Measurements from ENCODE around the gene CD4.

Gene CD4

DNA sequence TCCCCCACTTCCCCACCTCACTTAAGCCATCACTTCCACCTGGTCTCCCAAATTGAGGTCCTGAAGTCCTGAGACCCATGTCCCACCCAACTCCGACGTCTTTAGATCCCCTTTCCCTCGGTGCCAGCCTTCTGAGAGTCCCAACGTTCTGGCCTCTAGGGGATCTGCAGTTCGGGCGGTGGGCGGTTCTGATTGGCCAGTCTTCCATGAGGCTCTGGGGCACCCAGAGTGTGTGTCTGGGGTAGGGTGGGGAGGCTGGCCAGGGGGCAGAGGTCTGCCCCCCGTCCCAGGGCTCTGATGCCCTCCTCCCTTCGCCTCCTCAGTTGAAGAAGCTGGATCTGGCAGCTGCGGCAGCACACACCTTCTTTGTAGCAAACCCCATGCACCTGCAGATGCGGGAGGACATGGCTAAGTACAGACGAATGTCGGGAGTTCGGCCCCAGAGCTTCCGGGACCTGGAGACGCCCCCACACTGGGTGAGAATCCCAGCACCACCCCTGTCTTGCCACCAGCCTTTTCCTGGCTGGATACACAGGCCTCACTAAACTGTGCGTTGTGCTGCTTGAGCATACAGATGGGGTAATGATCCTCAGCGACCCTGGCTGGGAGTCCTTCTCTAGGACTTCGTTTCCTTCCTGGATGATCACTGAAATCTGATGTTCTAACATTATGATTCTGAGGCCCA is 40.4 kb downstream of the CD4 start:
- DNase-seq: no peak

DNA sequence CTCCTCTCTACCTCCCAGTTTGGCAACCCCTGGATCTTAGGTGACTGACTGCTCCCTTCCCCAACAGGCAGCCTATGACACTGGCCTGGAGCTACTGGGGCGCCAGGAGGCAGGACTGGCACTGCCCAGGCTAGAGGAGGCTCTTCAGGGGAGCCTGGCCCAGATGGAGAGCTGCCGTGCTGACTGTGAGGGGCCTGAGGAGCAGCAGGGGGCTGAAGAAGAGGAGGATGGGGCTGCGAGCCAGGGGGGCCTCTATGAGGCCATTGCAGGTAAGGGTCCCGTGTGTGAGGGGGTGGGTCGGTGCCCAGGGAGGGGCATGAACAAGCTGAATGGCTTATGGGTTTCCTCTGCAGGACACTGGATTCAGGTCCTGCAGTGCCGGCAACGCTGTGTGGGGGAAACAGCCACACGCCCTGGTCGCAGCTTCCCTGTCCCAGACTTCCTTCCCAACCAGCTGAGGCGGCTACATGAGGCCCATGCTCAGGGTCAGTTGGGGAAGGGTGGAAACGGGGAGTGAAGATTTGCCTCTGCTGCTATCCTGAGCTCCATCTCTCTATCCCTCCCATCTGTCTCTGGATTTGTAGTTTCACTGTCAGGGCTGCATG is 41.1 kb downstream of the CD4 start:
- DNase-seq: no peak

DNA sequence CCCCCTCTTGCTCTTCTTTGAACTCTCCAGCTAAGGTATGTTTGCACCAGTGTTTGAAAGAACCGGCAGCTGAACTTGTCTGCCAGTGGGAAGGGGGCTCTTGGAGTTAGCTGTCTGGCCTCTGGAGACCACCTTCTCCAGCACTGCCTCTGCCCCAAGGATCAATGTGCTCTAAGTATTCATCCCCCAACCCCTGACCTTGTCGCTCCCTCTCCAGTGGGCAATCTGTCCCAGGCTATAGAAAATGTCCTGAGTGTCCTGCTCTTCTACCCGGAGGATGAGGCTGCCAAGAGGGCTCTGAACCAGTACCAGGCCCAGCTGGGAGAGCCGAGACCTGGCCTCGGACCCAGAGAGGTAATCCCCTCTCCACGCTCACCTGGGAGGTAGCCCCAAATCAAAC is 41.7 kb downstream of the CD4 start:
- no peak for DNase-seq

DNA sequence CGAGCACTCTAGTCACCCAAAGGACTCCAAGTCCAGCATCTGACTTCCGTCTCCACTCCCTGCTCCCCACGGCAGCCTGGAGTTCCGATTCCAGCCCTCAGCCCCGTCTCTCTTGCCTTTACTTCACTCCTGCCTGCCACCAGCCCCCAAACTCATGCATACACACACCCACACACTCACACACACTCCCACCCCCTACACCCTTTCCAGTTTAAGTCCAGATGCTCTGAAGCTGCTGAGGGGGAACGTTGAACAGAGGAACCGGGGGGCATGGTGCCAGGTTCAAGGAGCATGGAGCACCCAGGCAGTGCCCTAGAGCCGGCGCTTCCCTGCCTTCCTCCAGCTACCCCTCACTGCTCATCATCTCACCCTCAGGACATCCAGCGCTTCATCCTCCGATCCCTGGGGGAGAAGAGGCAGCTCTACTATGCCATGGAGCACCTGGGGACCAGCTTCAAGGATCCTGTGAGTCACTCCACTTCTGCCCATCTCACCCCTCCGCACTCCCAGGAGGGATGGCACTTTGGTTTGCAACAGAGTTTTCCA is 42.2 kb downstream of the CD4 start:
- no peak for DNase-seq

DNA sequence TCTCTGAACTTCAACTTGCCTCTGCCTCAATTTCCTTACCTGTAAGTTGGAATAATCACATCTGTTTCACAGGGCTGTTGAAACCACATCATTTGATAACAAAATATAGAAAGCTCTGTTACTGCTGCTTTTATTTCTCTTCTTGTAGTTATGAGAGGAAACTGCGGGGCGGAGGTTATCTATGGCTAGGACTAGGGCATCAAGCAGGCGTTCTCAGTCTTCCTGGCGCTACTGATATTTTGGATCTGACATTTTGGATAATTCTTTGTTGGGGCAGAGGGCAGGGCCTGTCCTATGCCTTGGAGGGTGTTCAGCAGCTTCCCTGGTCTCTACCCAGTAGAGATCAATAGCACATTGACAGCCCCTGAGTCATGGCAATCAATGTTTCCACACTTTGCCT is 42.8 kb downstream of the CD4 start:
- DNase-seq: no peak

DNA sequence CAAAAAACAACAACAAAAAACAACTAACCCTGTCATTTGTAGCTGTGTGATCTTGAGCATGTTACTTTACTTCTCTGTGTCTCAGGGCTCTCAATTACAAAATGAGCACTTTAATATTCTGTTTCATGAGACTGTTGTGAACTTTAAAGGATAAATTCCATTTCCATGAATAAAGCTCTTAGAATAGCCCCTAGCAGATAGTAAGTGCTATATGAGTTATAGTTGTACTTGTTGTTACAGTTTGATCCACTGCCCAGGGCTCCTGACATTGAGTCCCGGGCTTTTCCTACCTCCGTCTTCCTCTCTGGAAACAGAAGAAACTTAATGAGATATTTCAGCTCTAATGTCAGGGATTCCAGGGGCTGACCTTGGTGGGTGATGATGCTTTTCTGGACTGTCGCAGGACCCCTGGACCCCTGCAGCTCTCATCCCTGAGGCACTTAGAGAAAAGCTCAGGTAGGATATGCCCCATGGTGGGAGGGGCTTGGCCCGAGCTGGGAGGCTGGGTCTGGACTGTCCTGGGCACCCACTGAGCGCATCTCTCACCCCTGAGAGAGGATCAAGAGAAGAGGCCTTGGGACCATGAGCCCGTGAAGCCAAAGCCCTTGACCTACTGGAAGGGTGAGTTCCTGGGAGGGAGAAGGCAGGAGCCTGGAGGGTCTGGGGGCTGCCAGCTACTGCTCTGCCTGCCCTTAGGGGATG is 44.0 kb downstream of the CD4 start:
- no peak for DNase-seq

DNA sequence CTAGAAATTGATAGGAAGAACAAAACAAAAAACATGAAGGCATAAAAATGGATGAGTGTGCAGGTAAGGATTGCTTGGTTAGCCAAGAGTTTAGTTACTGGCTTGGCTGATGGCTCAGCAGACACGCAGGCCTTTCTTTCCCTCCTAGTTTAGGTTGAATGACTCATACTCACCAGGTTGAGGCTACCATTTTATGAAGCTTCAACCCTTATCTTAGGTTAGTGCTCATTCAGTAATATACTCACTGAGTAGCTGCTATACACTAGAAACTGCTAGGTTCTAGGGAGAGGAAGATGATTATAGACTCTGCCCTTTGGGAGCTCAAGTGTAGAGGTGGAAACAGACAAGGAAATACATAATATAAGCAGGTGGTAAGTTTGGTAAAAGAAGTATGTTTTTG is 44.9 kb downstream of the CD4 start:
- no peak for DNase-seq

DNA sequence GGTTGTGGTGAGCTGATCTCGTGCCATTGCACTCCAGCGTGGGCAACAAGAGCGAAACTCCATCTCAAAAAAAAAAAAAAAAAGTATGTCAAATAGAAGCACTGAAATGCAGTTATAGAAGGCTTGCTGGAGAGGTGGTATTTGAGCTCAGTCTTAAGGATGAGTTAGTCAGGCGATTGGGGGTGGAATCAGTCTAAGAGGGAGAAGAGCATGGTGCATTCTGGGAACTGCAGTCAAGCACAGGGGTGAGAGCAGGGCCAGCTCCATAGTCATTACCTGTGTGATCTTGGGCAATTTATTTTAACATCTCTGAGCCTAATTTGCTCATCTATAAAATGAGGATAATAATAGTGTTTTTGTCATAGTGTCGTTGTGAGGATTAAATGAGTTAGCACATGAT is 45.5 kb downstream of the CD4 start:
- DNase-seq: no peak

DNA sequence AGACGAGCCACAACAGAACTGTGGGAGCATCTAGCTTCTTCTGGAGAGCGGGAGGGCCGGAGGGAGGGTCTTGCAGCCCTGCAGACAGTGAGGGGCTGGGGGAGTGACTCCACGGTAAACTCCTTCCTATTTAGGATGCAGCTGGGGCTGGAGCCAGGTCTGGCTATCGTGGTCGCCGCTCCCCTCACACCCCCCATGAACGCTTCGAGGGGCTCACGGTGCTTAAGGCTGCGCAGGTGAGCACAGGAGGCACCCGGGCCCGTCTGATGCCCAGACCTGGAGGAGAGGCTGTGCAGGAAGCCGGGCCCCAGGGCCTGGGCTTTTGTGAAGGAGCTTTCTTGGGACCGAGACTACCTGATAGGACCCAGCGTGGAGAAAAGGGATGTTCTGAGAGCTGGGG is 47.5 kb downstream of the CD4 start:
- no peak for DNase-seq

DNA sequence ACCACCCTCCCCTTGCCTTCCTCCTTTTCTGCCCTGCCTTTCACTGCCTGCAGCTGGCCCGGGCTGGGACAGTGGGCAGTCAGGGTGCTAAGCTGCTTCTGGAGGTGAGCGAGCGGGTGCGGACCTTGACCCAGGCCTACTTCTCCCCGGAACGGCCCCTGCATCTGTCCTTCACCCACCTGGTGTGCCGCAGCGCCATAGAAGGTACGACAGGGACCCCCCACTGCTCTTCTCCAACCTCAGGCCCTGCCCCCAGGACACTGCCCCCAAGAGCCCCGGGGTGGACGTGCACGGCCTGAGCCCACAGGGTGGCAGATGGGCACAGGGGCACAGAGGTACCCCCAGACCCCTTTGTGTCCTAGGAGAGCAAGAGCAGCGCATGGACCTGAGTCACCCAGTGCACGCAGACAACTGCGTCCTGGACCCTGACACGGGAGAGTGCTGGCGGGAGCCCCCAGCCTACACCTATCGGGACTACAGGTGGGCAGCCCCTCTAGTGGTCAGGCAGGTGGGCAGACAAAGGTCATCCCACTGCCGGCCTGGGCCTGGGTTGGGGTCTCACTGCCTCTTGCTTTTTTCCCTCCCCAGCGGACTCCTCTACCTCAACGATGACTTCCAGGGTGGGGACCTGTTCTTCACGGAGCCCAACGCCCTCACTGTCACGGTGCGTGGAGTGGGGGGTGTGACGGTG is 48.2 kb downstream of the CD4 start:
- no peak for DNase-seq

DNA sequence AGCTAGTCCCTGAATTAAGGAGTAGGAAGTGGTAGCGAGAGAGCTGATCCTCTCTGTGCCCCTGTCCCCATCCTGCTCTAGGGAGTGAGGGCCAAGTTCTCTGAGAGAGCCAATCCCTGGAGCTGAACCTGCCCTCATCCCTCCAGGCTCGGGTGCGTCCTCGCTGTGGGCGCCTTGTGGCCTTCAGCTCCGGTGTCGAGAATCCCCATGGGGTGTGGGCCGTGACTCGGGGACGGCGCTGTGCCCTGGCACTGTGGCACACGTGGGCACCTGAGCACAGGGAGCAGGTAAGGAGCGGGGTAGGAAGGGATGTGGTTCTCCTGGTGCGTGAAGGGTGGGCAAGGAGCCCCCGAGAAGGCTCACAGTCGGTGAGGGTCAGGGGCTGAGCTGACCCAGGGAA is 49.5 kb downstream of the CD4 start:
- DNase-seq: no peak

DNA sequence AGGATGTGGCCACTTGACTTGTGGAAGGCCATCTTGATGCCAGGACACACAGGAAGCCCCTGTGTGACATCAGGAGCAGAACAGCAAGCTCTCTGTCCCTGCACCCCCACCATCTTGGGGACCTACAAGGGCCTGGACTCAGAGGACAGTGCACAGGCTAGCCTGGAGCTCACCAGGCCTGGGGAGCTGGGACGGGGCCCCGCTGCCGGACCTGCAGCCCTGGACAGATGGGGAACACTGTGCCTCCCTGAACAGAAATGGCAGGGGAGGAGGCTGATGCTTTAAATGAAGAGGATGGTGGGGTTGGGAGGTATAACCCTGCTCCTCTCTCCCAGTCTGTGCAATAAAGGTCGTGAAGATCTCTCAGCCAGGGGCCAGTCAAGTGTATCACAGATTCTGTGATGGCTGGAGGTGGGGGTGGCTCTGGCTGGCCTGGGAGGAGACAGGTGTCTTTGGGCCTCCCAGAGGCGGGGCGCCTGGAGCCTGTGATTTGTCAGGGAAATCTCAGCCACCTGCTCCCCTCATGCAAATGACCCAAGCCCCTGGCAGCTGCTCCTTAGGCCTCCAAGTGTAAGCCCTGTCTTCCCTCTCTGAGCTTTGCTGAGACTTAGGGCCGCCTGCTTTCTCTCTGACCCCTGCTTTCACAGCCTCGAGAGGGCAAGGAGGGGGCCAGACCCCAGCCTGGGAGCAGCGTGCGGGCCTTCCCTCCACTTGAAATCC is 50.3 kb downstream of the CD4 start:
- no peak for DNase-seq

DNA sequence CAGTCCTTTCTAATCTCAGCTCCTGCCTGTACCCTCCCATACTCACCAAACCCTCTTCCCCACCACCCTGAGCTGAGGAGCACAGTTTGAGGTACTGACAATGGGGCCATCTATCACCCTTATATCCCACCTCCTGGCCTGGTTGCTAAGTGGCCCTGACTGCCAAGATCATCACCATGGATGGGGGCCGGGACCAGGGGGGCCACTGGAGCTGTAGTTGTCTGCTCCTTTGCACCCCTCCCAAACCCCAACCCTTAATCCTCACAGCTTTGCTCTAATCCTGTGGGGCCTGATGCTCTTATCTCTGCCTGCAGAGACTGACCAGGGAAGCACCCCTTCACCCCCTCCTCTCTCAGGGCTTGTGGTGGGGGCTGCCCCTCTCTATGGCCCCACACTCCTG is 51.0 kb downstream of the CD4 start:
- peak; percentile 60 for DNase-seq

DNA sequence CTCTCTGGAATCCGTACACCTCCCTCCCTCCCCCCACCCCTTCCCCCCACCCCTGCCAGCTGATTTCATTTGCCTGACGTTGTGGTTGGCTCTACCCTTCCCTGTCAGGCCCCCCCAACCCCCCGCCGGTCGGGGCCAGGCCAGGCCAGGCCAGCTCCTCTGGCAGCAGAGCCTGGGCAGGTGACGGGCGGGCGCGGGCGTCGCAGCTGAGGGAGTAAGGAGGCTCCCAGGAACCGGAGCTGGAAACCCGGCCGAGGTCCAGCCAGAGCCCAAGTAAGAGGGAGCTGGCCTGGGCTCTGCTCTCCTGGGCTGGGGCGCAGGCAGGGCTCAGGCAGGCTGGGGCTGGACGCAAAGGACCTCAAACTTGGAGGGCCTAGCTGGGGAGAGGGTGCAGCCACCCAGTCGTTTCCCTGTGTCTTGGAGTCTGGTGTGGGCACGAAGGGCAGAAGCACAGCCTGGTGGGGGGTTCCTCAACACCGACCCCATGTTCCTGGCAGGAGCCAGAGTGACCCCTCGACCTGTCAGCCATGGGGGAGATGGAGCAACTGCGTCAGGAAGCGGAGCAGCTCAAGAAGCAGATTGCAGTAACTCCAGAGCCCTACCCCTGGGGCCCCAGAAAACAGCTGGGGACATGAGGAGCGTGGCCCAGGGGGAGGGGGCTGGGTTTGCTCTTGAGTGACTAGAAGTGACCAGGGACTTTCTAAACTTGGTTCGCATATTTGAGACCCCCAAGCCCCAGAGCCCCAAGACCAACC is 51.6 kb downstream of the CD4 start, which contains the start of gene GNB3:
GNB3 (plus strand) TSS at position 165 of the 755 bp plus-strand sequence; CDS start at position 528, 363 bp downstream.
- DNase-seq: no peak

DNA sequence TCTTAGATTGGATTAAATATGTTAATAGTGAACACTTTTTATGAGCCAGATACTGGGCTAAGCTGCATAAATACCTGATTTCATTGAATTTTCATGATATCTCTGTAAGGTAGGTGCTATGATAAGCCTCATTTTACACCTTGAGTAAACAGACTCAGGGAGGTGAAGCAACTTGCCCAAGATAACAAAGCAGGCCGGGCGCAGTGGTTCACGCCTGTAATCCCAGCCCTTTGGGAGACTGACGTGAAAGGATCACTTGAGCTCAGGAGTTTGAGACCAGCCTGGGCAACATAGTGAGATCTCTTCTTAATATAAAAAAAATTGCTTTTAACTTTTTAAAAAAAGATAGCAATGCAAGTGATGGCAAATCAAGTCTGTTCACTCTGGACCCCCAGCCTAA is 52.7 kb downstream of the CD4 start:
- DNase-seq: no peak

DNA sequence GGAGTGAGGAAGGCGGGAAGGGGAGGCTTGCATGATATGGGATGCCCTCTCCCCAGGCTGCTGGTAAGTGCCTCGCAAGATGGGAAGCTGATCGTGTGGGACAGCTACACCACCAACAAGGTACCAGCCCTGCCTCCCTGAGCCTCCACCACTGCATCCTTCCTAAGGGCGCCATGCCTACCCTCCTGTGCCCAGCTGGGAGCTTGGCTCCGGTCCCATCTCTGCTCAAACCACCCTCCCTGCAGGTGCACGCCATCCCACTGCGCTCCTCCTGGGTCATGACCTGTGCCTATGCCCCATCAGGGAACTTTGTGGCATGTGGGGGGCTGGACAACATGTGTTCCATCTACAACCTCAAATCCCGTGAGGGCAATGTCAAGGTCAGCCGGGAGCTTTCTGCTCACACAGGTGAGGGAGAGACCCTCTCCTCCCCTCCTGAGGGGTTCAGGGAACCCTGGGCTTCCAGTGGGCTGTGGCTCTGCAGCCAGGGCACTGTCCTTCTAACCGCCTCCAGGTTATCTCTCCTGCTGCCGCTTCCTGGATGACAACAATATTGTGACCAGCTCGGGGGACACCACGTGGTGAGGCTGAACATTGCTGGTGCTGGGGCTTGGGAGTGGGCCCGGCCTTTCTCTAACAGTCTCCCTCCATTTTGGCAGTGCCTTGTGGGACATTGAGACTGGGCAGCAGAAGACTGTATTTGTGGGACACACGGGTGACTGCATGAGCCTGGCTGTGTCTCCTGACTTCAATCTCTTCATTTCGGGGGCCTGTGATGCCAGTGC is 54.0 kb downstream of the CD4 start:
- peak; percentile 71 for DNase-seq

DNA sequence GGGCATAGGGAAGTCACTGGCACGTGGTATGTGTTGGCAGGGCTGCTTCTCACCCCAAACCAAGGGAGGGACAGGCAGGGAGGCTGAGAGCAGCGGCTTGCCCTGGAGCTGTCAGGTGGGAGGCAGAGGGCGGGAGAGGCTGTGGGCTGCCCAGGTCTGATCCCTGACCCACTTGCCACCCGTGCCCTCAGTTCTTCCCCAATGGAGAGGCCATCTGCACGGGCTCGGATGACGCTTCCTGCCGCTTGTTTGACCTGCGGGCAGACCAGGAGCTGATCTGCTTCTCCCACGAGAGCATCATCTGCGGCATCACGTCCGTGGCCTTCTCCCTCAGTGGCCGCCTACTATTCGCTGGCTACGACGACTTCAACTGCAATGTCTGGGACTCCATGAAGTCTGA is 56.1 kb downstream of the CD4 start:
- no peak for DNase-seq

DNA sequence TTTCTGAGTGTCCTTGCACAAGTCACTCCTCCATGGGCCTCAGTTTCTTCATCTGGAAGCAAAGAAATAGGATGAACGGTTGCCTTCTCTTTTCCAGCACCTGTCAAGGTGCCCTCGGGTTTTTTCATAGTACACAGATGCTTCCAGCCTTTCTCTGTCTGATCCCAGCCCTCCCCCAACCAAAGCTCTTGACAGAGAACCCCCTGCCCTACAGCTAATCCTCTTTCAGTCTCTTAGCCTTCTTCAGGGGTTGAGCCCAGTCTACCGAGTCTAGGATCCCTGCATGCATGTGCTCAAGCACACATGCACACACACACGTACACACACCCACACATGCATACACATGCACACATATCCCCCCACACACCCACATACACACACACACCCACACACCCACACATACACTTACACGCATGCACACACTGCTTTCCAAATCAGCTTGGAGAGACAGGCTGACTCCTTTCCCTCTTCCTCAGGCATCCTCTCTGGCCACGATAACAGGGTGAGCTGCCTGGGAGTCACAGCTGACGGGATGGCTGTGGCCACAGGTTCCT is 57.1 kb downstream of the CD4 start:
- DNase-seq: no peak

DNA sequence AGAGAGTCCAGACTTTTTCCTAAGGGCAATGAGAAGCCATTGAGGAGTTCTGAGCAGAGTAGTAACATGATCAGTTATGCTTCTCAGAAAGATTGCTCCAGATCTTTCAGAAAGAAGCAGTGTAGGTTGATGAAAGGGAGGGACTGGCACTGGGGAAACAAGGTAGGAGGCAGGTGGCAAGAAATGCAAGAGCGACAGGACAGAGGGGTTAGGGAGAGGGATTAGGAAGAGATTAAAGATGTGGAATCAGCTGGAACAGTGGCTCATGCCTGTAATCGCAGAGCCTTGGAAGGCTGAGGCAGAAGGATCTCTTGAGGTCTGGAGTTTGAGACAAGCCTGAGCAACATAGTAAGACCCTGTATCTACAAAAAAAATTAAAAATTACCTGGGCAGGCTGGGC is 58.3 kb downstream of the CD4 start:
- DNase-seq: no peak

DNA sequence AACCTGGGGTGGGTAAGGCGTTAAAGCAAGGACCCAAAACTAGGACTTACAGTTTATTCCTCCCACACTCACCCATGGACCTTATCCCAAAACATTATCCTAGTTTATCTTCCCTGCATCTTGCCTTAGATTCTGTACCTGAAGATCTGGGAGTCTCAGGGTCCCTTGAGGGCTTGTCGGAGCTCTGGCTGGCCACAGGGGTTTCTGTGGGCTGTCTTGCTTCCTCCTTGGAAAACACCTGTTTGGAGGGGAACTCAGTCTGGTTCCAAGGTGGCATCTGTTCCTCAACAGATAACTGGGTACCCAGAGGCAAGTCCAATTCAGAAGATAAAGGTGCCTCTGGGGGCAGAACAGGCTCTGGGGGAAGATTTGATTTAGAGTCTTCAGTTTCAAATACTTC is 60.1 kb downstream of the CD4 start:
- peak; percentile 27 for DNase-seq

Measured in hematopoietic multipotent progenitor cell treated with erythropoietin and hydrocortisone succinate and interleukin-3 and kit ligand, for 4 days (in vitro differentiated cells).